Left renal pelvis (tissue), 4 donors: Measurements from ENCODE around the gene NR4A1. TPM values are rescaled to one million over a fixed set of nuclear protein-coding genes. Genes with fewer than 3 reads are reported as not detected.
A peak's percentile ranks its signal among the peaks of the same experiment; 100 is the strongest.

Source experiments
- DNase-seq, 4 donors: peaks; one replicate each; pipeline ENCODE4 v3.0.0-alpha.2; 2013; ENCODE audit warnings: low read depth in 4 of 4, low spot score in 3 of 4
- polyA plus RNA-seq, 4 donors: library from polyadenylated mRNA; unstranded; fragments of 120-200 nt; gene quantifications; one replicate each; pipeline ENCODE4 v1.2.1, GENCODE V29; 2013; ENCODE audit not compliant: insufficient read length in 4 of 4

Gene NR4A1
- polyA plus RNA-seq, 4 donors: 9.1 to 410 (median 18.3) TPM

- no peak for DNase-seq
Measured at GRCh38 chr12:52015532-52016041, 35.7 kb upstream of the NR4A1 start.

- no peak for DNase-seq
Measured at GRCh38 chr12:52018433-52019112, 32.7 kb upstream of the NR4A1 start.

GRCh38 chr12:52019113-52019770 lies 32.0 kb upstream of the NR4A1 start:
- DNase-seq: no peak

GRCh38 chr12:52020539-52021336 lies 30.5 kb upstream of the NR4A1 start:
- no peak for DNase-seq

GRCh38 chr12:52022841-52023181 lies 28.4 kb upstream of the NR4A1 start:
- DNase-seq: no peak

- no peak for DNase-seq
Measured at GRCh38 chr12:52023182-52023975, 27.9 kb upstream of the NR4A1 start.

GRCh38 chr12:52023976-52024688 lies 27.1 kb upstream of the NR4A1 start:
- no peak for DNase-seq

GRCh38 chr12:52024845-52025230 lies 26.4 kb upstream of the NR4A1 start:
- no peak for DNase-seq

GRCh38 chr12:52026263-52026662 lies 25.0 kb upstream of the NR4A1 start:
- no peak for DNase-seq

GRCh38 chr12:52027085-52027843 lies 24.0 kb upstream of the NR4A1 start:
- DNase-seq: no peak

GRCh38 chr12:52029685-52030084 lies 21.6 kb upstream of the NR4A1 start:
- DNase-seq: no peak

- DNase-seq: no peak
Measured at GRCh38 chr12:52032446-52032803, 18.8 kb upstream of the NR4A1 start.

- DNase-seq: peak in 3 of 4 donors; percentile 83 to 91 (median 87)
Measured at GRCh38 chr12:52032804-52033445, 18.3 kb upstream of the NR4A1 start.

GRCh38 chr12:52033446-52034140 lies 17.6 kb upstream of the NR4A1 start:
- no peak for DNase-seq

GRCh38 chr12:52035190-52035589 lies 16.1 kb upstream of the NR4A1 start:
- DNase-seq: no peak

- DNase-seq: no peak
Measured at GRCh38 chr12:52035926-52036325, 15.3 kb upstream of the NR4A1 start.

- no peak for DNase-seq
Measured at GRCh38 chr12:52036587-52037171, 14.6 kb upstream of the NR4A1 start.

- DNase-seq: no peak
Measured at GRCh38 chr12:52037248-52037861, 13.9 kb upstream of the NR4A1 start.
